Thoracic aorta (tissue), 2 donors: ENCODE results near the gene TSPAN2. TPM values are rescaled to one million over a fixed set of nuclear protein-coding genes. Genes with fewer than 3 reads are reported as not detected.

Experiments
- ATAC-seq: fragments of 150-250 bp; one replicate; pipeline ENCODE4 v1.8.0; 2017; ENCODE audit warnings: low read depth; ENCODE audit not compliant: insufficient number of reproducible peaks, low FRiP score
- DNase-seq: peaks from one replicate; pipeline ENCODE4 v3.0.0-alpha.2; 2020; ENCODE audit warnings: low spot score
- H3K27ac ChIP-seq, 2 donors: fragments of 200-600 bp; sonication (generic); 1 replicate in 1 of 2; 2 replicates in 1 of 2; pipeline ENCODE4 v1.5.1; 2016; ENCODE audit warnings: mild to moderate bottlenecking in 2 of 2, moderate library complexity in 2 of 2
- H3K27me3 ChIP-seq: fragments of 200-600 bp; sonication (generic); replicated peaks from 2 replicates; pipeline ENCODE4 v1.6.0; 2016; ENCODE audit warnings: mild to moderate bottlenecking; ENCODE audit not compliant: insufficient read depth
- H3K36me3 ChIP-seq: fragments of 200-600 bp; sonication (generic); one replicate; pipeline ENCODE4 v1.5.1; 2016
- H3K4me1 ChIP-seq, 2 donors: fragments of 200-600 bp; sonication (generic); 1 replicate in 1 of 2; 2 replicates in 1 of 2; pipeline versions ENCODE4 v1.5.1 to v1.6.0; 2016; ENCODE audit warnings: low read depth in 2 of 2, mild to moderate bottlenecking in 1 of 2; ENCODE audit not compliant: control insufficient read depth in 1 of 2
- H3K4me3 ChIP-seq: fragments of 200-600 bp; sonication (generic); 2 replicates; pipeline ENCODE4 v1.5.1; 2016; ENCODE audit warnings: mild to moderate bottlenecking
- H3K9me3 ChIP-seq: fragments of 200-600 bp; sonication (generic); 2 replicates; pipeline ENCODE4 v1.5.1; 2016
- CTCF ChIP-seq: fragments of 200-600 bp; sonication (generic); IDR thresholded peaks from one replicate; pipeline ENCODE4 v1.5.1; 2019; ENCODE audit warnings: antibody characterized with exemption
- total RNA-seq, 2 donors: library from RNA; depleted of rRNA; stranded (reverse); fragments of >200 nt; gene quantifications; one replicate each; pipeline versions ENCODE4 v1.1.0 to v1.2.3, GENCODE V29; 2016

TSPAN2 gene
- total RNA-seq, 2 donors from 2014 or later, result 26.2 to 34.3 TPM

- H3K4me1 ChIP-seq, result peaks cover 8 to 29% of the 10 kb centered on the region in 2 donors
- H3K9me3 ChIP-seq, result no peaks in the 10 kb centered on the region
- no peak overlapping the region for H3K4me3 ChIP-seq
- no peaks in the 10 kb centered on the region for H3K27me3 ChIP-seq
- DNase-seq (no peak), ATAC-seq (no peak)
- peaks cover 21% of the 10 kb centered on the region for H3K36me3 ChIP-seq
- TF ChIP-seq CTCF, result no peak
- H3K27ac ChIP-seq, result no peak overlapping the region
Observed at GRCh38 chr1:115059316-115059715, 30.0 kb downstream of the TSPAN2 start.

GRCh38 chr1:115057661-115058254 is 31.5 kb downstream of the TSPAN2 start:
- ATAC-seq, result no peak
- no peaks in the 10 kb centered on the region for H3K27me3 ChIP-seq
- no peak overlapping the region for H3K4me3 ChIP-seq
- H3K9me3 ChIP-seq, result no peaks in the 10 kb centered on the region
- peaks cover 21% of the 10 kb centered on the region for H3K36me3 ChIP-seq
- no peak for DNase-seq
- TF ChIP-seq CTCF, result no peak
- no peak overlapping the region for H3K27ac ChIP-seq
- H3K4me1 ChIP-seq, result peaks cover 6 to 17% of the 10 kb centered on the region in 2 donors

GRCh38 chr1:115056395-115056798 is 32.9 kb downstream of the TSPAN2 start:
- Histone ChIP-seq H3K27ac (no peak overlapping the region), H3K36me3 (peaks cover 21% of the 10 kb centered on the region), H3K4me1 (peaks cover 0 to 4% of the 10 kb centered on the region in 2 donors), H3K27me3 (no peaks in the 10 kb centered on the region), H3K9me3 (no peaks in the 10 kb centered on the region), H3K4me3 (no peak overlapping the region)
- no peak for ATAC-seq
- DNase-seq, result no peak
- TF ChIP-seq CTCF, result no peak

GRCh38 chr1:115052454-115053083 is 36.7 kb downstream of the TSPAN2 start:
- no peak overlapping the region for H3K4me3 ChIP-seq
- peaks cover 0 to 18% of the 10 kb centered on the region in 2 donors for H3K4me1 ChIP-seq
- no peak for ATAC-seq
- no peak for DNase-seq
- H3K27me3 ChIP-seq, result no peaks in the 10 kb centered on the region
- TF ChIP-seq CTCF, result peak; percentile 72
- H3K9me3 ChIP-seq, result no peaks in the 10 kb centered on the region
- no peak overlapping the region for H3K27ac ChIP-seq
- H3K36me3 ChIP-seq, result peaks cover 8% of the 10 kb centered on the region

- TF ChIP-seq CTCF, result no peak
- H3K27ac ChIP-seq, result no peak overlapping the region
- no peak for DNase-seq
- H3K36me3 ChIP-seq, result peaks cover 1% of the 10 kb centered on the region
- H3K4me1 ChIP-seq, result peaks cover 0 to 18% of the 10 kb centered on the region in 2 donors
- ATAC-seq, result no peak
- no peaks in the 10 kb centered on the region for H3K27me3 ChIP-seq
- no peak overlapping the region for H3K4me3 ChIP-seq
- no peaks in the 10 kb centered on the region for H3K9me3 ChIP-seq
Observed at GRCh38 chr1:115051850-115052249, 37.5 kb downstream of the TSPAN2 start.
